LNCaP clone FGC (cell line): ENCODE data around the gene SLC25A39.

Experiments
- DNase-seq: peaks from one replicate; pipeline ENCODE4 v3.0.0-alpha.2; 2011; ENCODE audit warnings: low read depth
- H3K4me3 ChIP-seq: 2 replicates; pipeline ENCODE4 v1.5.1; 2011; ENCODE audit warnings: mild to moderate bottlenecking, low read depth, low read length, control low read depth
- CTCF ChIP-seq: IDR thresholded peaks from 2 replicates; pipeline ENCODE4 v1.5.1; 2012; ENCODE audit warnings: mild to moderate bottlenecking; ENCODE audit not compliant: control insufficient read depth, insufficient read depth; ENCODE audit errors: extremely low read depth

Gene SLC25A39

GRCh38 chr17:44308320-44308818 is 16.3 kb downstream of the SLC25A39 start, which contains the start of gene RUNDC3A:
TSS of gene RUNDC3A (plus strand) at chr17:44308601. CDS start at chr17:44308833, 232 bp downstream.
- H3K4me3 ChIP-seq, result no peak within 1 kb of the TSS
- DNase-seq, result no peak
- TF ChIP-seq CTCF, result no peak

- H3K4me3 ChIP-seq, result no peak overlapping the region
- no peak for TF ChIP-seq CTCF
- no peak for DNase-seq
These were observed 17.0 kb downstream of the SLC25A39 start for GRCh38 chr17:44307387-44308186.

- H3K4me3 ChIP-seq, result no peak overlapping the region
- TF ChIP-seq CTCF, result no peak
- DNase-seq, result no peak
These were observed 20.0 kb downstream of the SLC25A39 start for GRCh38 chr17:44304651-44305050.

GRCh38 chr17:44297975-44298374 is 26.6 kb downstream of the SLC25A39 start:
- no peak overlapping the region for H3K4me3 ChIP-seq
- no peak for TF ChIP-seq CTCF
- DNase-seq, result no peak

- DNase-seq, result no peak
- no peak overlapping the region for H3K4me3 ChIP-seq
- TF ChIP-seq CTCF, result no peak
These were observed 31.0 kb downstream of the SLC25A39 start for GRCh38 chr17:44293509-44294226.

GRCh38 chr17:44287651-44288050 is 37.0 kb downstream of the SLC25A39 start:
- no peak for TF ChIP-seq CTCF

GRCh38 chr17:44284024-44284400 is 40.6 kb downstream of the SLC25A39 start:
- no peak for DNase-seq
- TF ChIP-seq CTCF, result no peak
- H3K4me3 ChIP-seq, result no peak overlapping the region

More at GRCh38 chr17:44287651-44288050, 37.0 kb downstream of the SLC25A39 start:
- no peak overlapping the region for H3K4me3 ChIP-seq
- no peak for DNase-seq
